GM23338 (cell line): ENCODE results near the gene IRX2. TPM values are rescaled to one million over a fixed set of nuclear protein-coding genes. Genes with fewer than 3 reads are reported as not detected.

Experiments used
- ATAC-seq: fragments of 200-7000 bp; cut with Tn5 transposase; 3 replicates; pipeline ENCODE4 v1.9.1; 2020
- DNase-seq: peaks from one replicate; pipeline ENCODE4 v3.0.0-alpha.2; 2015; ENCODE audit warnings: low spot score
- H2AFZ ChIP-seq: fragments of 200-600 bp; sonication (generic); 2 replicates; pipeline ENCODE4 v1.8.0; 2016; ENCODE audit warnings: antibody characterized with exemption, mild to moderate bottlenecking, moderate library complexity
- H3F3A ChIP-seq: fragments of 200-600 bp; sonication (generic); replicated peaks from 2 replicates; pipeline ENCODE4 v1.8.0; 2017; ENCODE audit warnings: antibody characterized with exemption, mixed run types, low read depth
- H3K27ac ChIP-seq: fragments of 200-600 bp; sonication (generic); 2 replicates; pipeline ENCODE4 v1.6.1; 2016; ENCODE audit warnings: low read depth
- H3K27me3 ChIP-seq: fragments of 200-600 bp; sonication (generic); 2 replicates; pipeline ENCODE4 v1.8.0; 2016; ENCODE audit warnings: mild to moderate bottlenecking, mixed run types, moderate library complexity; ENCODE audit not compliant: insufficient read depth
- H3K36me3 ChIP-seq: fragments of 200-600 bp; sonication (generic); 2 replicates; pipeline ENCODE4 v1.8.0; 2016; ENCODE audit warnings: mild to moderate bottlenecking; ENCODE audit not compliant: insufficient read depth
- H3K4me1 ChIP-seq: fragments of 200-600 bp; sonication (generic); 2 replicates; pipeline ENCODE4 v1.8.0; 2016; ENCODE audit warnings: mild to moderate bottlenecking, moderate library complexity; ENCODE audit not compliant: insufficient read depth
- H3K4me2 ChIP-seq: fragments of 200-600 bp; sonication (generic); 2 replicates; pipeline ENCODE4 v1.7.1; 2017; ENCODE audit warnings: mixed run types
- H3K4me3 ChIP-seq: fragments of 200-600 bp; sonication (generic); 2 replicates; pipeline ENCODE4 v1.6.1; 2016; ENCODE audit warnings: mixed run types
- H3K79me2 ChIP-seq: fragments of 200-600 bp; sonication (generic); replicated peaks from 2 replicates; pipeline ENCODE4 v1.8.0; 2017; ENCODE audit warnings: mild to moderate bottlenecking; ENCODE audit not compliant: insufficient read depth
- H3K9me2 ChIP-seq: fragments of 200-600 bp; sonication (generic); 2 replicates; pipeline ENCODE4 v1.8.0; 2017; ENCODE audit not compliant: insufficient read depth
- H4K20me1 ChIP-seq: fragments of 200-600 bp; sonication (generic); replicated peaks from 2 replicates; pipeline ENCODE4 v1.8.0; 2017; ENCODE audit warnings: mild to moderate bottlenecking; ENCODE audit not compliant: insufficient read depth
- H3K27ac Mint-ChIP-seq: 2 replicates; pipeline ENCODE4 v1.8.0; 2020; ENCODE audit warnings: inconsistent platforms, mild to moderate bottlenecking, moderate library complexity, mixed read lengths
- H3K27me3 Mint-ChIP-seq: 3 replicates; pipeline ENCODE4 v1.8.0; 2022; ENCODE audit warnings: low read depth, mild to moderate bottlenecking, moderate library complexity, mixed read lengths, inconsistent platforms; ENCODE audit not compliant: insufficient read depth, poor library complexity
- H3K36me3 Mint-ChIP-seq: 3 replicates; pipeline ENCODE4 v1.8.0; 2021; ENCODE audit warnings: low read depth, mild to moderate bottlenecking, inconsistent platforms, moderate library complexity, mixed read lengths
- H3K4me1 Mint-ChIP-seq: 3 replicates; pipeline ENCODE4 v1.8.0; 2020; ENCODE audit warnings: mild to moderate bottlenecking, inconsistent platforms, mixed read lengths
- H3K4me3 Mint-ChIP-seq: 3 replicates; pipeline ENCODE4 v1.8.0; 2021; ENCODE audit warnings: moderate library complexity, mild to moderate bottlenecking, inconsistent platforms, mixed read lengths
- H3K9me3 Mint-ChIP-seq: 3 replicates; pipeline ENCODE4 v1.8.0; 2020; ENCODE audit warnings: moderate library complexity, mild to moderate bottlenecking, inconsistent platforms, mixed read lengths
- CREB1 ChIP-seq: fragments of 250-450 bp; sonication (Bioruptor Pico); IDR thresholded peaks from 2 replicates; pipeline ENCODE4 v1.5.0; 2020; ENCODE audit warnings: low read depth, mild to moderate bottlenecking, moderate library complexity
- EZH2phosphoT487 ChIP-seq: fragments of 200-600 bp; sonication (generic); IDR thresholded peaks from one replicate; pipeline ENCODE4 v1.8.1; 2018; ENCODE audit warnings: antibody characterized with exemption; ENCODE audit not compliant: unreplicated experiment
- NANOG ChIP-seq: IDR thresholded peaks from 2 replicates; pipeline ENCODE4 v1.6.1; 2016; ENCODE audit warnings: antibody characterized with exemption, borderline replicate concordance
- POLR2AphosphoS5 ChIP-seq: IDR thresholded peaks from 2 replicates; pipeline ENCODE4 v1.6.1; 2016; ENCODE audit warnings: antibody characterized with exemption, low read depth
- STAT1 ChIP-seq: IDR thresholded peaks from one replicate; pipeline ENCODE4 v1.6.1; 2016; ENCODE audit warnings: antibody characterized with exemption; ENCODE audit not compliant: unreplicated experiment
- ZNF331 ChIP-seq: fragments of 250-450 bp; sonication (Bioruptor Pico); IDR thresholded peaks from 2 replicates; pipeline ENCODE4 v1.5.0; 2020; ENCODE audit warnings: low read depth, mild to moderate bottlenecking, moderate library complexity
- polyA plus RNA-seq: library from polyadenylated mRNA; unstranded; fragments of >200 nt; fragmentation: Nextera tagmentation; extraction: Ambion mirVana; gene quantifications from 2 replicates; pipeline ENCODE4 v1.2.1, GENCODE V29; 2016
- total RNA-seq: library from RNA; depleted of rRNA; stranded (reverse); fragments of >200 nt; shearing (Covaris generic); gene quantifications from 2 replicates; pipeline ENCODE4 v1.2.3, GENCODE V29; 2014
- TF ChIP-seq, protein P1 (sequence below), 2 experiments: fragments of 200-600 bp in 1 of 2; sonication (generic) in 1 of 2; conservative IDR thresholded peaks; 2 replicates each; pipeline versions ENCODE4 v1.5.1 to v1.6.1; 2016 to 2017; ENCODE audit warnings: antibody characterized with exemption in 2 of 2, low read depth in 2 of 2, mild to moderate bottlenecking in 2 of 2, moderate library complexity in 1 of 2
- TF ChIP-seq, protein P2 (sequence below): fragments of 250-450 bp; sonication (Bioruptor Pico); IDR thresholded peaks from 2 replicates; pipeline ENCODE4 v1.5.0; 2020; ENCODE audit warnings: mild to moderate bottlenecking, moderate library complexity
- TF ChIP-seq, protein P3 (sequence below): IDR thresholded peaks from one replicate; pipeline ENCODE4 v1.6.1; 2018; ENCODE audit warnings: antibody characterized with exemption; ENCODE audit not compliant: unreplicated experiment

The IRX2 gene
- total and polyA plus RNA-seq, 2 experiments from 2014 or later, result 13.6 to 25.3 TPM

DNA sequence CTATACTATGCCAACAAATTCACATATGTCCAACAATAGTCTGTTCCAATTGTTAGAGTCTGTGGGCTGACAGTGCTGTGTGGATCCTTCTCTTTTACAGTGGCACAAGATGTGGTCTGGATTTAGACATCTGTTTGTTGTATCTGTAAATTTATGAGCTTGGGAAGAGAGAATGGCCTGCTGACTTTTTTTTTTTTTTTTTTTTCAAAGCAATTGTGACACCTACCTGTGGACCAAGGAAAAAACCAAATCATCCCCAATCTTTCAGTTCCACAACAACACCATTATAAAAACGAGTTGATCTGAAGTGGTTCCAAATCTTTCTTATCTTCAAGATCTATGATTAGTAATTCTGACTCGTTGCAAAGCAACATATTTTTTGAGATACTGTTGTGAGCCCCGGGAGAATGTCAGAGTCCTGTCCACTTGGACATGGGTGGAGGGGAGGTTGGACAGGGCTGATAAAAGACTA lies 4.9 kb downstream of the IRX2 start:
- Mint-ChIP-seq H3K4me1 (peaks cover 47% of the 10 kb centered on the region), H3K4me3 (no peak overlapping the region), H3K36me3 (peaks cover 54% of the 10 kb centered on the region), H3K27ac (no peak overlapping the region), H3K9me3 (peaks cover 4% of the 10 kb centered on the region; the same call in 2 of the 3 replicates), H3K27me3 (peaks cover 74% of the 10 kb centered on the region)
- H3K27me3 ChIP-seq, result peaks cover 89% of the 10 kb centered on the region
- H3K79me2 ChIP-seq, result peaks cover 42% of the 10 kb centered on the region
- no peak overlapping the region for H2AFZ ChIP-seq
- no peak overlapping the region for H3K4me2 ChIP-seq
- peaks cover 8% of the 10 kb centered on the region; the same call in 1 of the 2 replicates for H3K36me3 ChIP-seq
- DNase-seq (peak; percentile 26), ATAC-seq (no peak)
- peaks cover 40% of the 10 kb centered on the region for H3K4me1 ChIP-seq
- no peak overlapping the region for H3K4me3 ChIP-seq
- TF ChIP-seq, protein P1, sequence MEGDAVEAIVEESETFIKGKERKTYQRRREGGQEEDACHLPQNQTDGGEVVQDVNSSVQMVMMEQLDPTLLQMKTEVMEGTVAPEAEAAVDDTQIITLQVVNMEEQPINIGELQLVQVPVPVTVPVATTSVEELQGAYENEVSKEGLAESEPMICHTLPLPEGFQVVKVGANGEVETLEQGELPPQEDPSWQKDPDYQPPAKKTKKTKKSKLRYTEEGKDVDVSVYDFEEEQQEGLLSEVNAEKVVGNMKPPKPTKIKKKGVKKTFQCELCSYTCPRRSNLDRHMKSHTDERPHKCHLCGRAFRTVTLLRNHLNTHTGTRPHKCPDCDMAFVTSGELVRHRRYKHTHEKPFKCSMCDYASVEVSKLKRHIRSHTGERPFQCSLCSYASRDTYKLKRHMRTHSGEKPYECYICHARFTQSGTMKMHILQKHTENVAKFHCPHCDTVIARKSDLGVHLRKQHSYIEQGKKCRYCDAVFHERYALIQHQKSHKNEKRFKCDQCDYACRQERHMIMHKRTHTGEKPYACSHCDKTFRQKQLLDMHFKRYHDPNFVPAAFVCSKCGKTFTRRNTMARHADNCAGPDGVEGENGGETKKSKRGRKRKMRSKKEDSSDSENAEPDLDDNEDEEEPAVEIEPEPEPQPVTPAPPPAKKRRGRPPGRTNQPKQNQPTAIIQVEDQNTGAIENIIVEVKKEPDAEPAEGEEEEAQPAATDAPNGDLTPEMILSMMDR (conservative IDR thresholded peaks at IDR 0.05; ENCODE audit: low read depth in 2 of 2), result peak in 1 of 2 experiments; percentile 16; a peak in 1 of 4 replicates
- TF ChIP-seq, protein P2, sequence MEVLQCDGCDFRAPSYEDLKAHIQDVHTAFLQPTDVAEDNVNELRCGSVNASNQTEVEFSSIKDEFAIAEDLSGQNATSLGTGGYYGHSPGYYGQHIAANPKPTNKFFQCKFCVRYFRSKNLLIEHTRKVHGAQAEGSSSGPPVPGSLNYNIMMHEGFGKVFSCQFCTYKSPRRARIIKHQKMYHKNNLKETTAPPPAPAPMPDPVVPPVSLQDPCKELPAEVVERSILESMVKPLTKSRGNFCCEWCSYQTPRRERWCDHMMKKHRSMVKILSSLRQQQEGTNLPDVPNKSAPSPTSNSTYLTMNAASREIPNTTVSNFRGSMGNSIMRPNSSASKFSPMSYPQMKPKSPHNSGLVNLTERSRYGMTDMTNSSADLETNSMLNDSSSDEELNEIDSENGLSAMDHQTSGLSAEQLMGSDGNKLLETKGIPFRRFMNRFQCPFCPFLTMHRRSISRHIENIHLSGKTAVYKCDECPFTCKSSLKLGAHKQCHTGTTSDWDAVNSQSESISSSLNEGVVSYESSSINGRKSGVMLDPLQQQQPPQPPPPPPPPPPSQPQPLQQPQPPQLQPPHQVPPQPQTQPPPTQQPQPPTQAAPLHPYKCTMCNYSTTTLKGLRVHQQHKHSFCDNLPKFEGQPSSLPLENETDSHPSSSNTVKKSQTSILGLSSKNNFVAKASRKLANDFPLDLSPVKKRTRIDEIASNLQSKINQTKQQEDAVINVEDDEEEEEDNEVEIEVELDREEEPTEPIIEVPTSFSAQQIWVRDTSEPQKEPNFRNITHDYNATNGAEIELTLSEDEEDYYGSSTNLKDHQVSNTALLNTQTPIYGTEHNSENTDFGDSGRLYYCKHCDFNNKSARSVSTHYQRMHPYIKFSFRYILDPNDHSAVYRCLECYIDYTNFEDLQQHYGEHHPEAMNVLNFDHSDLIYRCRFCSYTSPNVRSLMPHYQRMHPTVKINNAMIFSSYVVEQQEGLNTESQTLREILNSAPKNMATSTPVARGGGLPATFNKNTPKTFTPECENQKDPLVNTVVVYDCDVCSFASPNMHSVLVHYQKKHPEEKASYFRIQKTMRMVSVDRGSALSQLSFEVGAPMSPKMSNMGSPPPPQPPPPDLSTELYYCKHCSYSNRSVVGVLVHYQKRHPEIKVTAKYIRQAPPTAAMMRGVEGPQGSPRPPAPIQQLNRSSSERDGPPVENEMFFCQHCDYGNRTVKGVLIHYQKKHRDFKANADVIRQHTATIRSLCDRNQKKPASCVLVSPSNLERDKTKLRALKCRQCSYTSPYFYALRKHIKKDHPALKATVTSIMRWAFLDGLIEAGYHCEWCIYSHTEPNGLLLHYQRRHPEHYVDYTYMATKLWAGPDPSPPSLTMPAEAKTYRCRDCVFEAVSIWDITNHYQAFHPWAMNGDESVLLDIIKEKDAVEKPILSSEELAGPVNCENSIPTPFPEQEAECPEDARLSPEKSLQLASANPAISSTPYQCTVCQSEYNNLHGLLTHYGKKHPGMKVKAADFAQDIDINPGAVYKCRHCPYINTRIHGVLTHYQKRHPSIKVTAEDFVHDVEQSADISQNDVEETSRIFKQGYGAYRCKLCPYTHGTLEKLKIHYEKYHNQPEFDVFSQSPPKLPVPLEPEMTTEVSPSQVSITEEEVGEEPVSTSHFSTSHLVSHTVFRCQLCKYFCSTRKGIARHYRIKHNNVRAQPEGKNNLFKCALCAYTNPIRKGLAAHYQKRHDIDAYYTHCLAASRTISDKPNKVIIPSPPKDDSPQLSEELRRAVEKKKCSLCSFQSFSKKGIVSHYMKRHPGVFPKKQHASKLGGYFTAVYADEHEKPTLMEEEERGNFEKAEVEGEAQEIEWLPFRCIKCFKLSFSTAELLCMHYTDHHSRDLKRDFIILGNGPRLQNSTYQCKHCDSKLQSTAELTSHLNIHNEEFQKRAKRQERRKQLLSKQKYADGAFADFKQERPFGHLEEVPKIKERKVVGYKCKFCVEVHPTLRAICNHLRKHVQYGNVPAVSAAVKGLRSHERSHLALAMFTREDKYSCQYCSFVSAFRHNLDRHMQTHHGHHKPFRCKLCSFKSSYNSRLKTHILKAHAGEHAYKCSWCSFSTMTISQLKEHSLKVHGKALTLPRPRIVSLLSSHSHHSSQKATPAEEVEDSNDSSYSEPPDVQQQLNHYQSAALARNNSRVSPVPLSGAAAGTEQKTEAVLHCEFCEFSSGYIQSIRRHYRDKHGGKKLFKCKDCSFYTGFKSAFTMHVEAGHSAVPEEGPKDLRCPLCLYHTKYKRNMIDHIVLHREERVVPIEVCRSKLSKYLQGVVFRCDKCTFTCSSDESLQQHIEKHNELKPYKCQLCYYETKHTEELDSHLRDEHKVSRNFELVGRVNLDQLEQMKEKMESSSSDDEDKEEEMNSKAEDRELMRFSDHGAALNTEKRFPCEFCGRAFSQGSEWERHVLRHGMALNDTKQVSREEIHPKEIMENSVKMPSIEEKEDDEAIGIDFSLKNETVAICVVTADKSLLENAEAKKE (CRISPR knock-in tag), result no peak
- H4K20me1 ChIP-seq, result peaks cover 42% of the 10 kb centered on the region
- peaks cover 8% of the 10 kb centered on the region; the same call in 1 of the 2 replicates for H3F3A ChIP-seq
- no peak overlapping the region for H3K27ac ChIP-seq
- H3K9me2 ChIP-seq, result no peaks in the 10 kb centered on the region

DNA sequence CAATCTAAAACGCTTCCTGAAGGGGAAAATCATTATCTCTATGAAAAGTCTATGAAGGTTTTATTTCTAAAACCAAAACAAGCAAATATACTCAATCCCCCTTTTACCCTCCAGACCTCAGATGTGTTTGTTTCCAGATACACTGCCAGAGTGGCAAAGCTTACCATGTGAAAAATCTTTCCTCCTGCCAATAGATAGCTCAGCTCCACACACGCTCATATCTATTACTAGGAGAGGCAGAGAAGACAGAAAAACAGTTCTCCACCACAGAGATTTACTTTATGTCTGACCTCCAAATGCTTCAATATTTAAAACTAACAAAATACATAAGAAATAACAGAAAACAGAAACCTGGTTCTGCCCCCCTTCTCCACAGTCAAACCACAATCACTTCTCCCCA lies 7.0 kb downstream of the IRX2 start:
- no peak overlapping the region for H3K4me3 ChIP-seq
- ATAC-seq (no peak), DNase-seq (no peak)
- H3K4me3 Mint-ChIP-seq, result no peak overlapping the region
- H3K27ac ChIP-seq, result no peak overlapping the region
- H3K79me2 ChIP-seq, result peaks cover 39% of the 10 kb centered on the region
- H3K4me2 ChIP-seq, result no peak overlapping the region
- peaks cover 3% of the 10 kb centered on the region; the same call in 2 of the 3 replicates for H3K9me3 Mint-ChIP-seq
- H3K27ac Mint-ChIP-seq, result no peak overlapping the region
- peaks cover 100% of the 10 kb centered on the region for H3K27me3 ChIP-seq
- peaks cover 7% of the 10 kb centered on the region; the same call in 1 of the 2 replicates for H3F3A ChIP-seq
- H3K4me1 ChIP-seq, result peaks cover 47% of the 10 kb centered on the region
- H3K4me1 Mint-ChIP-seq, result peaks cover 45% of the 10 kb centered on the region
- no peaks in the 10 kb centered on the region for H3K9me2 ChIP-seq
- peaks cover 48% of the 10 kb centered on the region for H3K36me3 Mint-ChIP-seq
- no peak overlapping the region for H2AFZ ChIP-seq
- H4K20me1 ChIP-seq, result peaks cover 50% of the 10 kb centered on the region
- H3K27me3 Mint-ChIP-seq, result peaks cover 82% of the 10 kb centered on the region
- H3K36me3 ChIP-seq, result peaks cover 8% of the 10 kb centered on the region; the same call in 1 of the 2 replicates
- no peak for TF ChIP-seq EZH2phosphoT487
- TF ChIP-seq STAT1, result no peak
- TF ChIP-seq, protein P3, sequence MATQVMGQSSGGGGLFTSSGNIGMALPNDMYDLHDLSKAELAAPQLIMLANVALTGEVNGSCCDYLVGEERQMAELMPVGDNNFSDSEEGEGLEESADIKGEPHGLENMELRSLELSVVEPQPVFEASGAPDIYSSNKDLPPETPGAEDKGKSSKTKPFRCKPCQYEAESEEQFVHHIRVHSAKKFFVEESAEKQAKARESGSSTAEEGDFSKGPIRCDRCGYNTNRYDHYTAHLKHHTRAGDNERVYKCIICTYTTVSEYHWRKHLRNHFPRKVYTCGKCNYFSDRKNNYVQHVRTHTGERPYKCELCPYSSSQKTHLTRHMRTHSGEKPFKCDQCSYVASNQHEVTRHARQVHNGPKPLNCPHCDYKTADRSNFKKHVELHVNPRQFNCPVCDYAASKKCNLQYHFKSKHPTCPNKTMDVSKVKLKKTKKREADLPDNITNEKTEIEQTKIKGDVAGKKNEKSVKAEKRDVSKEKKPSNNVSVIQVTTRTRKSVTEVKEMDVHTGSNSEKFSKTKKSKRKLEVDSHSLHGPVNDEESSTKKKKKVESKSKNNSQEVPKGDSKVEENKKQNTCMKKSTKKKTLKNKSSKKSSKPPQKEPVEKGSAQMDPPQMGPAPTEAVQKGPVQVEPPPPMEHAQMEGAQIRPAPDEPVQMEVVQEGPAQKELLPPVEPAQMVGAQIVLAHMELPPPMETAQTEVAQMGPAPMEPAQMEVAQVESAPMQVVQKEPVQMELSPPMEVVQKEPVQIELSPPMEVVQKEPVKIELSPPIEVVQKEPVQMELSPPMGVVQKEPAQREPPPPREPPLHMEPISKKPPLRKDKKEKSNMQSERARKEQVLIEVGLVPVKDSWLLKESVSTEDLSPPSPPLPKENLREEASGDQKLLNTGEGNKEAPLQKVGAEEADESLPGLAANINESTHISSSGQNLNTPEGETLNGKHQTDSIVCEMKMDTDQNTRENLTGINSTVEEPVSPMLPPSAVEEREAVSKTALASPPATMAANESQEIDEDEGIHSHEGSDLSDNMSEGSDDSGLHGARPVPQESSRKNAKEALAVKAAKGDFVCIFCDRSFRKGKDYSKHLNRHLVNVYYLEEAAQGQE, result no peak
- TF ChIP-seq ZNF331 (CRISPR knock-in tag), result no peak
- TF ChIP-seq POLR2AphosphoS5, result no peak
- no peak for TF ChIP-seq NANOG
- TF ChIP-seq CREB1 (CRISPR knock-in tag), result no peak
